ENCODE data around the gene DUS2. TPM values are rescaled to one million over a fixed set of nuclear protein-coding genes. Genes with fewer than 3 reads are reported as not detected.
"Not testable (repeated sequence)": the region's sequence is repeated elsewhere in the genome, so short reads cannot be mapped to it uniquely, and the experiment has no call there.

The DUS2 gene
- total RNA-seq, 1 experiment from 2014 or later: 19.9 TPM

DNA sequence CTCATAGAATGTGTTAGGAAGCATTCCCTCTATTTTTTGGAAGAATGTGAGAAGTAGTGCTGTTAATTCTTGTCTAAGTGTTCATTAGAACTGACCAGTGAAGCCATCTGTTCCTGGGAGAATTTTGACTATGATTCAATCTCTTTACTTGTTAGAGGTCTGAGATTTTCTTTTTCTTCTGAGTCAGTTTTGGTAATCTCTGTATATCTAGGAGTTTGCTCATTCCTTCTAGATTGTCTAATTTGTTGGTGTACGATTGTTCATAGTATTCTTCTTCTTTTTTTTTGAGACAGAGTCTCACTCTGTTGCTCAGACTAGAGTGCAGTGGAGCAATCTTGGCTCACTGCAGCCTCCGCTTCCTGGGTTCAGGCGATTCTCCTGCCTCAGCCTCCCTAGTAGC, 82.5 kb downstream of the DUS2 start:
- DNase-seq (no peak), ATAC-seq (no peak)
- Histone ChIP-seq H3K4me3 (ENCODE audit: low read length) (no peak overlapping the region), H3K36me3 (ENCODE audit: low read depth, low read length) (no peaks in the 10 kb centered on the region), H4K20me1 (ENCODE audit: low read length) (no peaks in the 10 kb centered on the region), H3K9me3 (ENCODE audit: low read length) (no peaks in the 10 kb centered on the region), H3K79me2 (ENCODE audit: low read length) (peaks cover 40% of the 10 kb centered on the region), H3K27me3 (ENCODE audit: low read length) (no peaks in the 10 kb centered on the region), H3K9ac (ENCODE audit: low read length) (no peak overlapping the region), H3K9me2 (replicated peaks; ENCODE audit: low read length) (no peaks in the 10 kb centered on the region), H3F3A (ENCODE audit: low read length, unreplicated experiment) (no peaks in the 10 kb centered on the region), H2AFZ (ENCODE audit: low read length) (no peak overlapping the region), H3K27ac (ENCODE audit: low read length) (no peak overlapping the region), H3K4me1 (ENCODE audit: insufficient read depth, low read length) (no peaks in the 10 kb centered on the region), H3K4me2 (ENCODE audit: low read length) (no peak overlapping the region)
- no peak for TF ChIP-seq EZH2phosphoT487 (IDR thresholded peaks at IDR 0.05; ENCODE audit: borderline replicate concordance, low read length)
- no peak for TF ChIP-seq EZH2 (IDR thresholded peaks at IDR 0.05; ENCODE audit: low read length, unreplicated experiment)
- TF ChIP-seq, protein P1, sequence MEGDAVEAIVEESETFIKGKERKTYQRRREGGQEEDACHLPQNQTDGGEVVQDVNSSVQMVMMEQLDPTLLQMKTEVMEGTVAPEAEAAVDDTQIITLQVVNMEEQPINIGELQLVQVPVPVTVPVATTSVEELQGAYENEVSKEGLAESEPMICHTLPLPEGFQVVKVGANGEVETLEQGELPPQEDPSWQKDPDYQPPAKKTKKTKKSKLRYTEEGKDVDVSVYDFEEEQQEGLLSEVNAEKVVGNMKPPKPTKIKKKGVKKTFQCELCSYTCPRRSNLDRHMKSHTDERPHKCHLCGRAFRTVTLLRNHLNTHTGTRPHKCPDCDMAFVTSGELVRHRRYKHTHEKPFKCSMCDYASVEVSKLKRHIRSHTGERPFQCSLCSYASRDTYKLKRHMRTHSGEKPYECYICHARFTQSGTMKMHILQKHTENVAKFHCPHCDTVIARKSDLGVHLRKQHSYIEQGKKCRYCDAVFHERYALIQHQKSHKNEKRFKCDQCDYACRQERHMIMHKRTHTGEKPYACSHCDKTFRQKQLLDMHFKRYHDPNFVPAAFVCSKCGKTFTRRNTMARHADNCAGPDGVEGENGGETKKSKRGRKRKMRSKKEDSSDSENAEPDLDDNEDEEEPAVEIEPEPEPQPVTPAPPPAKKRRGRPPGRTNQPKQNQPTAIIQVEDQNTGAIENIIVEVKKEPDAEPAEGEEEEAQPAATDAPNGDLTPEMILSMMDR (conservative IDR thresholded peaks at IDR 0.05; ENCODE audit: low read depth, low read length): no peak
- intact Hi-C loops (cut with micrococcal nuclease): no loop called here
- CTCF ChIA-PET: no interaction called here
- BruUV-seq (replicated peaks): no TSS peak
- POLR2A ChIA-PET (ENCODE audit: unreplicated experiment): no interaction called here

DNA sequence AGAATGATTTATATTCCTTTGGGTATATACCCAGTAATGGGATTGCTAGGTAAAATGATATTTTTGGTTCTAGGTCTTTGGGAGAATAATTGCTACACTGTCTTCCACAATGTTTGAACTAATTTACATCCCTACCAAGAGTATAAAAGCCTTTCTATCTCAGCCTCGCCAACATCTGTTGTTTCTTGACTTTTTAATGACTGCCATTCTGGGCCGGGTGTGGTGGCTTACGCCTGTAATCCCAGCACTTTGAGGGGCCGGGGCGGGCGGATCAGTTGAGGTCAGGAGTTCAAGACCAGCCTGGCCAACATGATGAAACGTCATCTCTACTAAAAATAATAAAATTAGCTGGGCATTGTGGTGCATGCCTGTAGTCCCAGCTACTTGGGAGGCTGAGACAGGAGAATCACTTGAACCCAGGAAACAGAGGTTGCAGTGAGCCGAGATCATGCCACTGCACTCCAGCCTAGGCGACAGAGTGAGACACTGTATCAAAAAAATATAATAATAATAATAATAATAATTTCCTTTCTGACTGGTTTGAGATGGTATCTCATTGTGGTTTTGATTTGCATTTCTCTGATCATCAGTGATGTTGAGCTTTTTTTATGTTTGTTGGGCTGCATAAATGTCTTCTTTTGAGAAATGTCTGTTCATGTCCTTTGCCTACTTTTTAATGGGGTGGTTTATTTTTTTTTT, 84.3 kb downstream of the DUS2 start:
- DNase-seq; H3K9ac ChIP-seq (ENCODE audit: low read length); H3K27me3 ChIP-seq (ENCODE audit: low read length); CTCF ChIA-PET; H4K20me1 ChIP-seq (ENCODE audit: low read length); H3K4me2 ChIP-seq (ENCODE audit: low read length); H3F3A ChIP-seq (ENCODE audit: low read length, unreplicated experiment); H3K4me1 ChIP-seq (ENCODE audit: insufficient read depth, low read length); BruUV-seq (replicated peaks); H3K9me2 ChIP-seq (replicated peaks; ENCODE audit: low read length); POLR2A ChIA-PET (ENCODE audit: unreplicated experiment); ATAC-seq; H3K9me3 ChIP-seq (ENCODE audit: low read length); intact Hi-C loops (cut with micrococcal nuclease); H3K4me3 ChIP-seq (ENCODE audit: low read length); H3K27ac ChIP-seq (ENCODE audit: low read length); H3K36me3 ChIP-seq (ENCODE audit: low read depth, low read length); H2AFZ ChIP-seq (ENCODE audit: low read length): not testable (repeated sequence)
- H3K79me2 ChIP-seq (ENCODE audit: low read length): peaks cover 48% of the 10 kb centered on the region

DNA sequence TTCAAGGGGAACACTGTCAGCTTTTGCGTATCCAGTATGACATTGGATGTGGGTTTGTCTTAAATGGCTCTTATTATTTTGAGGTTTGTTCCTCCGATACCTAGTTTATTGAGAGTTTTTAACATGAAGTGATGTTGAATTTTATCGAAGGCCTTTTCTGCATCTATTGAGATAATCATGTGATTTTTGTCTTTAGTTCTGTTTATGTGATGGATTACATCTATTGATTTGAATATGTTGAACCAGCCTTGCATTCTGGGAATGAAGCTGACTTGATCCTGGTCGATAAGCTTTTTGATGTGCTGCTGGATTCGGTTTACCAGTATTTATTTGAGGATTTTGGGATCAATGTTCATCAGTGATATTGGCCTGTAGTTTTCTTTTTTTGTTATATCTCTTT, 86.1 kb downstream of the DUS2 start:
- CTCF ChIA-PET; H4K20me1 ChIP-seq (ENCODE audit: low read length); POLR2A ChIA-PET (ENCODE audit: unreplicated experiment); H2AFZ ChIP-seq (ENCODE audit: low read length); DNase-seq; H3K36me3 ChIP-seq (ENCODE audit: low read depth, low read length); H3K9me2 ChIP-seq (replicated peaks; ENCODE audit: low read length); H3K4me3 ChIP-seq (ENCODE audit: low read length); H3K9ac ChIP-seq (ENCODE audit: low read length); intact Hi-C loops (cut with micrococcal nuclease); H3K4me1 ChIP-seq (ENCODE audit: insufficient read depth, low read length); H3K9me3 ChIP-seq (ENCODE audit: low read length); H3K27me3 ChIP-seq (ENCODE audit: low read length); H3K27ac ChIP-seq (ENCODE audit: low read length); H3K4me2 ChIP-seq (ENCODE audit: low read length); BruUV-seq (replicated peaks); H3F3A ChIP-seq (ENCODE audit: low read length, unreplicated experiment); ATAC-seq: not testable (repeated sequence)
- peaks cover 43% of the 10 kb centered on the region for H3K79me2 ChIP-seq (ENCODE audit: low read length)

DNA sequence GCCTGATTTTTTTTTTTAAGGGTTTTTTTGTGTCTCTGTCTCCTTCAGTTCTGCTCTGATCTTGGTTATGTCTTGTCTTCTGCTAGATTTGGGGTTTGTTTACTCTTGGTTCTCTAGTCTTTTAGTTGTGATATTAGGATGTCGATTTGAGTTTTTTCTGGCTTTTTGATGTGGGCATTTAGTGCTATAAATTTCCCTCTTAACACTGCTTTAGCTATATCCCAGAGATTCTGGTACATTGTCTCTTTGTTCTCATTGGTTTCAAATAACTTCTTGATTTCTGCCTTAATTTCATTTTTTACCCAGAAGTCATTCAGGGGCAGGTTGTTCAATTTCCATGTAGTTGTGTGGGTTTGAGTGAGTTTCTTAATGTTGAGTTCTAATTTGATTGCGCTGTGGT, 87.5 kb downstream of the DUS2 start:
- H3K36me3 ChIP-seq (ENCODE audit: low read depth, low read length); H2AFZ ChIP-seq (ENCODE audit: low read length); H3K4me2 ChIP-seq (ENCODE audit: low read length); H4K20me1 ChIP-seq (ENCODE audit: low read length); H3K27ac ChIP-seq (ENCODE audit: low read length); H3K9ac ChIP-seq (ENCODE audit: low read length); DNase-seq; intact Hi-C loops (cut with micrococcal nuclease); H3K4me3 ChIP-seq (ENCODE audit: low read length); POLR2A ChIA-PET (ENCODE audit: unreplicated experiment); H3F3A ChIP-seq (ENCODE audit: low read length, unreplicated experiment); ATAC-seq; H3K27me3 ChIP-seq (ENCODE audit: low read length); H3K9me2 ChIP-seq (replicated peaks; ENCODE audit: low read length); CTCF ChIA-PET; H3K4me1 ChIP-seq (ENCODE audit: insufficient read depth, low read length); BruUV-seq (replicated peaks); H3K9me3 ChIP-seq (ENCODE audit: low read length): not testable (repeated sequence)
- peaks cover 35% of the 10 kb centered on the region for H3K79me2 ChIP-seq (ENCODE audit: low read length)
